Common myeloid progenitor, CD34-positive (primary cell): ENCODE data around the gene TARDBP.

Experiments used
- CTCF ChIA-PET: fragments of 350-600 bp; sonication (Branson Sonifier 250); formaldehyde crosslinking; loops from one replicate; lab custom pipeline; 2021; ENCODE audit warnings: antibody characterized with exemption; lab: Charles Lee
- POLR2A ChIA-PET: fragments of 350-600 bp; sonication (Branson Sonifier 250); formaldehyde crosslinking; loops from one replicate; lab custom pipeline; 2021; ENCODE audit warnings: antibody characterized with exemption; lab: Charles Lee
- DNase-seq, 3 donors: peaks; one replicate each; pipeline versions ENCODE4 v3.0.0 to v3.0.0-alpha.2; 2013
- H3K27ac ChIP-seq, 2 experiments: 1 replicate in 1 of 2; 2 replicates in 1 of 2; pipeline ENCODE4 v1.7.0; 2013; ENCODE audit warnings: inconsistent platforms in 2 of 2, low read length in 2 of 2, mild to moderate bottlenecking in 2 of 2, low read depth in 1 of 2, moderate library complexity in 1 of 2; ENCODE audit not compliant: severe bottlenecking in 2 of 2, insufficient read depth in 1 of 2, poor library complexity in 1 of 2
- H3K27me3 ChIP-seq, 5 experiments: replicated peaks in 2 of 5; 1 replicate in 3 of 5; 2 replicates in 2 of 5; pipeline versions ENCODE4 v1.6.1 to v1.7.0; 2013; ENCODE audit warnings: low read length in 4 of 5, mild to moderate bottlenecking in 2 of 5, moderate library complexity in 2 of 5, inconsistent platforms in 1 of 5; ENCODE audit not compliant: insufficient read depth in 5 of 5, control insufficient read depth in 4 of 5
- H3K36me3 ChIP-seq, 4 experiments: 1 replicate in 2 of 4; 2 replicates in 2 of 4; pipeline versions ENCODE4 v1.6.1 to v1.7.0; 2013; ENCODE audit warnings: low read length in 3 of 4, control low read depth in 1 of 4, mild to moderate bottlenecking in 1 of 4; ENCODE audit not compliant: control insufficient read depth in 4 of 4, insufficient read depth in 4 of 4
- H3K4me1 ChIP-seq, 4 experiments: 1 replicate in 3 of 4; 2 replicates in 1 of 4; pipeline versions ENCODE4 v1.6.1 to v1.7.1; 2013; ENCODE audit warnings: low read length in 3 of 4, mild to moderate bottlenecking in 3 of 4, control low read depth in 1 of 4, inconsistent platforms in 1 of 4, moderate library complexity in 1 of 4; ENCODE audit not compliant: control insufficient read depth in 4 of 4, insufficient read depth in 4 of 4; ENCODE audit errors: control extremely low read depth in 1 of 4
- H3K4me3 ChIP-seq, 7 experiments: 1 replicate in 4 of 7; 2 replicates in 3 of 7; pipeline versions ENCODE4 v1.5.1 to v1.7.0; 2013; ENCODE audit warnings: mild to moderate bottlenecking in 7 of 7, low read length in 6 of 7, moderate library complexity in 6 of 7, inconsistent platforms in 2 of 7, low read depth in 2 of 7, control low read depth in 1 of 7; ENCODE audit not compliant: insufficient read depth in 4 of 7, control insufficient read depth in 1 of 7; ENCODE audit errors: extremely low read depth in 1 of 7
- H3K9me3 ChIP-seq, 5 experiments: 1 replicate in 4 of 5; 2 replicates in 1 of 5; pipeline versions ENCODE4 v1.6.1 to v1.7.1; 2013; ENCODE audit warnings: low read length in 4 of 5, mild to moderate bottlenecking in 2 of 5, inconsistent platforms in 1 of 5, low read depth in 1 of 5, moderate library complexity in 1 of 5; ENCODE audit not compliant: control insufficient read depth in 4 of 5, insufficient read depth in 2 of 5; ENCODE audit errors: control extremely low read depth in 1 of 5
- WGBS: methylation state at CpG from one replicate; pipeline ENCODE4 v1.1.5; 2013; ENCODE audit not compliant: insufficient coverage; 5-methylcytosine and 5-hydroxymethylcytosine counted together

TARDBP gene

DNA sequence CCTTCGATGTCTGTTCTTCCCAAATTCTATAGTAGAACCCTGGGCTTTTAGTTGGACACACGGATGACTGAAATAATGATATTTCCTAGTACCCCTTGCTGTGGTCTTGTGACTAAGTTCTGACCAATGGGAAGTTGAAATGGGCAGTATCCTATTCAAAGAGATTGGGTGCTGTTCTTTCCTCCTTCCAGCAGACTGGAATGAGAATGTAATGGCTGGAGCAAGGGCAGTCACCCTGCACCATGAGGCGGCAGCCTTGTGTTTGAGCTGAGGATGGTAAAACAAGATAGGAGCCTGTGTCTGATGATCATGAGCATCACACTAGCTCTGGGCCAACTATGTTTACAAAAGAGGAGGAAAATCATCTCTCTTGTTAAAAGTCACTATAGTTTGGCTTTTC is 52.5 kb downstream of the TARDBP start:
- H3K36me3 ChIP-seq, result peaks cover 9 to 62% (median 33%) of the 10 kb centered on the region in 4 experiments
- no peak overlapping the region for H3K4me3 ChIP-seq
- peaks cover 6 to 27% (median 11%) of the 10 kb centered on the region in 4 experiments for H3K4me1 ChIP-seq
- ChIA-PET POLR2A (no interaction called here), CTCF (interaction anchor here (1.3 kb wide), 1 partner anchor 27 kb away, joined by 5 read pairs; no protein-coding TSS in a partner anchor)
- no peak for DNase-seq
- no peak overlapping the region for H3K27ac ChIP-seq
- no peaks in the 10 kb centered on the region for H3K27me3 ChIP-seq
- peaks cover 0 to 4% (median 0%) of the 10 kb centered on the region in 5 experiments for H3K9me3 ChIP-seq
- 100% methylated on average over 1 of the region's 3 CpGs for WGBS

DNA sequence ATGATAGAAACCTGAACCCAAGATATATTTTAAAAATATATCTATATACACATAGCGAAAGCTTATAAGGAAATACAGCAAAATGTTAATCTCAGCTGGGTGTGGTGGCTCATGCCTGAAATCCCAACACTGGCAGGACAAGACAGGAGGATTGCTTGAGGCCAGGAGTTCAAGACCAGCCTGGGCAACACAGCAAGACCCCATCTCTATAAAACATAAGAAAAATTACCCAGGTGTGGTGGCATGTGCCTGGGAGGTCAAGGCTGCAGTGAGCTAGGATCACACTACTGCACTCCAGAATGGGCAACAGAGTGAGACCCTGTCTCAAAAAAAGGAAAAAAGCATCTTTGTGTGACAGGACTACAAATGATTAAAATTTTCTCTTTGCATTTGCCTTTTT is 53.3 kb downstream of the TARDBP start:
- H3K36me3 ChIP-seq, result peaks cover 9 to 68% (median 40%) of the 10 kb centered on the region in 4 experiments
- no peak overlapping the region for H3K4me3 ChIP-seq
- H3K27ac ChIP-seq, result no peak overlapping the region
- WGBS, result no CpG with 5 or more reads among the region's 1 CpG
- H3K9me3 ChIP-seq, result peaks cover 0 to 4% (median 0%) of the 10 kb centered on the region in 5 experiments
- no peak for DNase-seq
- no peaks in the 10 kb centered on the region for H3K27me3 ChIP-seq
- H3K4me1 ChIP-seq, result peaks cover 2 to 23% (median 7%) of the 10 kb centered on the region in 4 experiments
- ChIA-PET CTCF (interaction anchor here (1.3 kb wide), 1 partner anchor 28 kb away, joined by 5 read pairs; no protein-coding TSS in a partner anchor), POLR2A (no interaction called here)

DNA sequence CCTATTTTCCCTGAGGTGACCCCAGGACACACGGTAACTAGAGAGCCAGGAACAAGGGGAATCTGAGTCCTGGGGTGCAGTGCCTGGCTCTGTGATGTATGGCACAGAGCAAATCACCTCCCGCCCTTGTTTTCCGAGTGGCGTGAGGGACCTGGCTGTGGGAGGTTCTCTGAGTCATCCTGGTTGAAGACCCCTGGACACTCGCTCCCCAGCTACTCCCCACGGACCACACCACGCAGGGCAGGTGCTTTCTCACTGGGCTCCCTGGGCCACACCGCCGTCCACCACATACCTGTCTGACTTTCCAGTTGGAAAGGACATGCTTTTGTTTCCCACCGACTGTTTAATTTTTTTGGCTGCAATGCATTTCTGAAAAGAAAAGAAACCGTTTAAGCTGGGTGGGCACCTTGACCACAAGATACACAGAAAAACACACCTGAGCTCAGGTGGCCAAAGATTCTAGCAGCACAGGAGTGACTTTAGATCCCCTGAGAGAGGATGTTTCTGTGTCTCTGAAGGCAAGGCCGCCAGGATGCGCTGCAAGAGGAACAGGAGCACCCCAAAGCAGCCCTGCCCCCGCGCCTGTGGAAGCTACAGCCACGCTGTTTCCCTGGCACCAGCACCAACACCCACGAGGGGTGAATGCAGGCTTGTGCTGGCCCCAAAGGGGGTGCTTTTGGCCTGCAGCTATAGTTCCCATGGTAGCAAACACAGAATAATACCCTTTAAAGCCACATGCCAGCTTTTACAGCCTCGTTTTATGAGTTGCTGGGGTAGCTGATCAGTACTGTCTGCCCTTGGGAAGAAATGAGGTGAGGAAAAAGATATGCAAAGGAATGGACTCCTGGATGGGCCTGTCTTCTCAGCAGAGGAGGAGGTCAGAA is 55.5 kb downstream of the TARDBP start:
- Histone ChIP-seq H3K4me1 (peaks cover 0 to 17% (median 3%) of the 10 kb centered on the region in 4 experiments), H3K27me3 (no peaks in the 10 kb centered on the region), H3K36me3 (peaks cover 19 to 86% (median 57%) of the 10 kb centered on the region in 4 experiments), H3K9me3 (peaks cover 0 to 4% (median 0%) of the 10 kb centered on the region in 5 experiments), H3K27ac (no peak overlapping the region), H3K4me3 (no peak overlapping the region)
- ChIA-PET POLR2A (no interaction called here), CTCF (no interaction called here)
- WGBS, result 96% methylated on average over 18 of the region's 18 CpGs
- DNase-seq, result peak in 1 of 3 donors; percentile 14

- H3K27ac ChIP-seq, result peak overlapping the region in 1 of 2 experiments; percentile 8
- H3K4me3 ChIP-seq, result no peak overlapping the region
- peaks cover 0 to 12% (median 3%) of the 10 kb centered on the region in 4 experiments for H3K4me1 ChIP-seq
- H3K27me3 ChIP-seq, result no peaks in the 10 kb centered on the region
- no peak for DNase-seq
- peaks cover 19 to 85% (median 61%) of the 10 kb centered on the region in 4 experiments for H3K36me3 ChIP-seq
- CTCF ChIA-PET, result interaction anchor here (2.8 kb wide), 1 partner anchor 31 kb away, joined by 9 read pairs; no protein-coding TSS in a partner anchor
- peaks cover 0 to 4% (median 0%) of the 10 kb centered on the region in 5 experiments for H3K9me3 ChIP-seq
- WGBS, result 97% methylated on average over 15 of the region's 17 CpGs
- POLR2A ChIA-PET, result no interaction called here
These were observed 56.4 kb downstream of the TARDBP start for GRCh38 chr1:11068600-11069473.

GRCh38 chr1:11070876-11071275 is 58.4 kb downstream of the TARDBP start:
- CTCF ChIA-PET, result interaction anchor here (2.8 kb wide), 1 partner anchor 33 kb away, joined by 9 read pairs; no protein-coding TSS in a partner anchor
- no peaks in the 10 kb centered on the region for H3K27me3 ChIP-seq
- 94% methylated on average over 11 of the region's 11 CpGs for WGBS
- H3K36me3 ChIP-seq, result peaks cover 19 to 87% (median 65%) of the 10 kb centered on the region in 4 experiments
- no peak overlapping the region for H3K4me3 ChIP-seq
- peaks cover 0 to 12% (median 3%) of the 10 kb centered on the region in 4 experiments for H3K4me1 ChIP-seq
- no peak for DNase-seq
- H3K27ac ChIP-seq, result no peak overlapping the region
- H3K9me3 ChIP-seq, result no peaks in the 10 kb centered on the region
- POLR2A ChIA-PET, result interaction anchor here (0.6 kb wide), 1 partner anchor 11 kb away, joined by 3 read pairs; the partner anchor contains the start of gene SRM

- peak overlapping the region in 1 of 2 experiments; percentile 15 for H3K27ac ChIP-seq
- POLR2A ChIA-PET, result no interaction called here
- peaks cover 20 to 87% (median 67%) of the 10 kb centered on the region in 4 experiments for H3K36me3 ChIP-seq
- WGBS, result 92% methylated on average over 12 of the region's 15 CpGs
- DNase-seq, result no peak
- no peaks in the 10 kb centered on the region for H3K27me3 ChIP-seq
- H3K4me3 ChIP-seq, result no peak overlapping the region
- H3K4me1 ChIP-seq, result peaks cover 0 to 12% (median 3%) of the 10 kb centered on the region in 4 experiments
- CTCF ChIA-PET, result interaction anchor here (2.8 kb wide), 1 partner anchor 34 kb away, joined by 9 read pairs; no protein-coding TSS in a partner anchor
- no peaks in the 10 kb centered on the region for H3K9me3 ChIP-seq
These were observed 59.2 kb downstream of the TARDBP start for GRCh38 chr1:11071463-11072215.
